Neural crest cell (in vitro differentiated cells): ENCODE measurements around the gene SPATS2L. TPM values are rescaled to one million over a fixed set of nuclear protein-coding genes. Genes with fewer than 3 reads are reported as not detected.
A peak's percentile ranks its signal among the peaks of the same experiment; 100 is the strongest.

ENCODE experiments used
- DNase-seq: peaks from one replicate; pipeline ENCODE4 v3.0.0; 2021; ENCODE audit warnings: low read depth, mixed read lengths, low spot score
- H3K27ac Mint-ChIP-seq: one replicate; pipeline ENCODE4 v1.8.0; 2021; ENCODE audit warnings: mild to moderate bottlenecking, mixed read lengths; ENCODE audit not compliant: unreplicated experiment
- H3K27me3 Mint-ChIP-seq: 2 replicates; pipeline ENCODE4 v1.8.0; 2021; ENCODE audit warnings: low read depth, mild to moderate bottlenecking, mixed read lengths
- H3K36me3 Mint-ChIP-seq: 2 replicates; pipeline ENCODE4 v1.8.0; 2021; ENCODE audit warnings: low read depth, mild to moderate bottlenecking, mixed read lengths
- H3K4me1 Mint-ChIP-seq: 2 replicates; pipeline ENCODE4 v1.8.0; 2021; ENCODE audit warnings: mixed read lengths
- H3K4me3 Mint-ChIP-seq: one replicate; pipeline ENCODE4 v1.8.0; 2021; ENCODE audit warnings: mild to moderate bottlenecking, mixed read lengths
- H3K9me3 Mint-ChIP-seq: 2 replicates; pipeline ENCODE4 v1.8.0; 2021; ENCODE audit warnings: mixed read lengths
- CTCF ChIP-seq: fragments of 200-600 bp; sonication (generic); conservative IDR thresholded peaks from 2 replicates; pipeline ENCODE4 v1.5.0; 2021; ENCODE audit warnings: antibody characterized with exemption, mild to moderate bottlenecking
- total RNA-seq: library from RNA; stranded (reverse); gene quantifications from 2 replicates; pipeline ENCODE4 v1.2.1, GENCODE V29; 2021

The SPATS2L gene
- total RNA-seq, 1 donor from 2014 or later = 24.9 TPM

GRCh38 chr2:200509612-200510433 lies 203.3 kb downstream of the SPATS2L start, which contains the start of gene KCTD18:
KCTD18 (minus strand) TSS chr2:200510068; CDS start chr2:200507016, 3,052 bp downstream.
- Mint-ChIP-seq H3K36me3 (no peaks in the 10 kb centered on the region), H3K4me3 (peak within 1 kb of the TSS; percentile 88), H3K27me3 (no peaks in the 10 kb centered on the region), H3K9me3 (no peaks in the 10 kb centered on the region), H3K4me1 (peaks cover 13% of the 10 kb centered on the region), H3K27ac (peak within 1 kb of the TSS; percentile 39)
- peak; percentile 83 for TF ChIP-seq CTCF
- peak; percentile 89 for DNase-seq

GRCh38 chr2:200515155-200515554 lies 208.7 kb downstream of the SPATS2L start:
- H3K4me3 Mint-ChIP-seq = no peak overlapping the region
- no peaks in the 10 kb centered on the region for H3K9me3 Mint-ChIP-seq
- peaks cover 3% of the 10 kb centered on the region for H3K4me1 Mint-ChIP-seq
- peaks cover 19% of the 10 kb centered on the region for H3K27me3 Mint-ChIP-seq
- H3K27ac Mint-ChIP-seq = no peak overlapping the region
- no peak for TF ChIP-seq CTCF
- DNase-seq = no peak
- H3K36me3 Mint-ChIP-seq = peaks cover 2% of the 10 kb centered on the region

GRCh38 chr2:200523158-200523557 lies 216.7 kb downstream of the SPATS2L start:
- Mint-ChIP-seq H3K36me3 (no peaks in the 10 kb centered on the region), H3K4me3 (no peak overlapping the region), H3K27me3 (peaks cover 21% of the 10 kb centered on the region), H3K9me3 (no peaks in the 10 kb centered on the region), H3K4me1 (peaks cover 22% of the 10 kb centered on the region), H3K27ac (no peak overlapping the region)
- DNase-seq = no peak
- TF ChIP-seq CTCF = no peak

- peaks cover 27% of the 10 kb centered on the region for H3K4me1 Mint-ChIP-seq
- peaks cover 20% of the 10 kb centered on the region for H3K27me3 Mint-ChIP-seq
- no peak for TF ChIP-seq CTCF
- H3K9me3 Mint-ChIP-seq = no peaks in the 10 kb centered on the region
- peak overlapping the region; percentile 31 for H3K4me3 Mint-ChIP-seq
- H3K36me3 Mint-ChIP-seq = no peaks in the 10 kb centered on the region
- H3K27ac Mint-ChIP-seq = no peak overlapping the region
- DNase-seq = no peak
These were observed 217.1 kb downstream of the SPATS2L start for GRCh38 chr2:200523604-200524003.

- no peak for TF ChIP-seq CTCF
- H3K36me3 Mint-ChIP-seq = no peaks in the 10 kb centered on the region
- H3K27ac Mint-ChIP-seq = no peak overlapping the region
- no peaks in the 10 kb centered on the region for H3K9me3 Mint-ChIP-seq
- no peak overlapping the region for H3K4me3 Mint-ChIP-seq
- H3K4me1 Mint-ChIP-seq = peaks cover 32% of the 10 kb centered on the region
- H3K27me3 Mint-ChIP-seq = peaks cover 16% of the 10 kb centered on the region
- no peak for DNase-seq
These were observed 218.6 kb downstream of the SPATS2L start for GRCh38 chr2:200525066-200525465.
